SK-N-SH (cell line): ENCODE results near the gene FSIP2. TPM values are rescaled to one million over a fixed set of nuclear protein-coding genes. Genes with fewer than 3 reads are reported as not detected.

Experiments
- CTCF ChIA-PET: fragments of 300-600, 350-600 bp; formaldehyde crosslinking; extraction: SDS; loops from one replicate; lab custom pipeline; 2021; lab: Yijun Ruan, JAX
- POLR2A ChIA-PET: fragments of 350-600 bp; sonication (Branson Sonifier 250); formaldehyde crosslinking; extraction: SDS; loops from one replicate; lab custom pipeline; 2020; ENCODE audit warnings: antibody characterized with exemption, inconsistent platforms; lab: Yijun Ruan, JAX
- DNase-seq: peaks from one replicate; pipeline ENCODE4 v3.0.0; 2012
- H2AFZ ChIP-seq: fragments of 200-600 bp; sonication (generic); 2 replicates; pipeline ENCODE4 v1.8.1; 2016; ENCODE audit warnings: antibody characterized with exemption, mild to moderate bottlenecking, low read depth
- H3F3A ChIP-seq: fragments of 200-600 bp; sonication (generic); replicated peaks from 2 replicates; pipeline ENCODE3; 2016; ENCODE audit warnings: antibody characterized with exemption, mild to moderate bottlenecking; ENCODE audit not compliant: insufficient read depth
- H3K27ac ChIP-seq, 2 experiments: fragments of 200-500 bp in 1 of 2; fragments of 200-600 bp in 1 of 2; sonication (Bioruptor generic) in 1 of 2; sonication (generic), shearing (Covaris generic) in 1 of 2; 2 replicates each; pipeline versions ENCODE4 v1.5.1 to v1.6.1; 2014 to 2016; ENCODE audit warnings: low read depth in 2 of 2, inconsistent platforms in 1 of 2, low read length in 1 of 2, mild to moderate bottlenecking in 1 of 2, mixed read lengths in 1 of 2
- H3K27me3 ChIP-seq: fragments of 200-600 bp; sonication (generic), shearing (Covaris generic); 2 replicates; pipeline ENCODE4 v1.6.1; 2016; ENCODE audit warnings: mixed run types; ENCODE audit not compliant: insufficient read depth
- H3K36me3 ChIP-seq, 2 experiments: fragments of 200-500 bp in 1 of 2; fragments of 200-600 bp in 1 of 2; sonication (Bioruptor generic) in 1 of 2; sonication (generic) in 1 of 2; replicated peaks in 1 of 2; 2 replicates each; pipeline versions ENCODE3 to v1.5.1; 2014 to 2016; ENCODE audit warnings: low read length in 1 of 2, mild to moderate bottlenecking in 1 of 2; ENCODE audit not compliant: insufficient read depth in 2 of 2, control insufficient read depth in 1 of 2
- H3K4me1 ChIP-seq, 2 experiments: fragments of 200-500 bp in 1 of 2; fragments of 200-600 bp in 1 of 2; sonication (Bioruptor generic) in 1 of 2; sonication (generic), shearing (Covaris generic) in 1 of 2; 2 replicates each; pipeline versions ENCODE4 v1.5.1 to v1.6.1; 2014 to 2016; ENCODE audit warnings: low read depth in 1 of 2, low read length in 1 of 2, mixed run types in 1 of 2; ENCODE audit not compliant: insufficient read depth in 2 of 2, control insufficient read depth in 1 of 2
- H3K4me2 ChIP-seq: fragments of 200-600 bp; sonication (generic), shearing (Covaris generic); 2 replicates; pipeline ENCODE4 v1.6.1; 2017; ENCODE audit warnings: mixed run types
- H3K4me3 ChIP-seq, 2 experiments: fragments of 200-500 bp in 1 of 2; fragments of 200-600 bp in 1 of 2; sonication (Bioruptor generic) in 1 of 2; sonication (generic), shearing (Covaris generic) in 1 of 2; 2 replicates each; pipeline versions ENCODE4 v1.5.1 to v1.8.1; 2014 to 2016; ENCODE audit warnings: low read depth in 2 of 2, inconsistent platforms in 1 of 2, low read length in 1 of 2, mild to moderate bottlenecking in 1 of 2, mixed read lengths in 1 of 2, moderate library complexity in 1 of 2
- H3K79me2 ChIP-seq: fragments of 200-600 bp; sonication (generic); 2 replicates; pipeline ENCODE4 v1.8.1; 2017; ENCODE audit warnings: mild to moderate bottlenecking; ENCODE audit not compliant: insufficient read depth
- H3K9ac ChIP-seq: fragments of 200-600 bp; sonication (generic); 2 replicates; pipeline ENCODE4 v1.6.1; 2017; ENCODE audit warnings: mixed run types
- H3K9me2 ChIP-seq: fragments of 200-600 bp; sonication (generic); 2 replicates; pipeline ENCODE4 v1.6.1; 2017; ENCODE audit warnings: mixed run types
- H3K9me3 ChIP-seq: fragments of 200-600 bp; sonication (generic); 2 replicates; pipeline ENCODE4 v1.6.1; 2017; ENCODE audit warnings: mixed run types, mild to moderate bottlenecking, moderate library complexity
- H4K20me1 ChIP-seq: fragments of 200-600 bp; sonication (generic); 2 replicates; pipeline ENCODE4 v1.6.1; 2017; ENCODE audit warnings: mild to moderate bottlenecking, mixed run types; ENCODE audit not compliant: insufficient read depth
- CHD2 ChIP-seq: fragments of 150-350 bp; IDR thresholded peaks from 2 replicates; pipeline ENCODE4 v1.6.1; 2018; ENCODE audit warnings: low read length; ENCODE audit not compliant: partially characterized antibody
- ELF1 ChIP-seq: IDR thresholded peaks from 2 replicates; pipeline ENCODE4 v1.4.0; 2012
- EP300 ChIP-seq, 2 experiments: IDR thresholded peaks; 2 replicates each; pipeline versions ENCODE4 v1.4.0 to v1.6.1; 2012; ENCODE audit warnings: borderline replicate concordance in 1 of 2, low read depth in 1 of 2, low read length in 1 of 2
- EZH2phosphoT487 ChIP-seq: fragments of 200-600 bp; sonication (generic); IDR thresholded peaks from 2 replicates; pipeline ENCODE4 v1.6.1; 2017; ENCODE audit warnings: low read depth, mixed run types, mild to moderate bottlenecking, antibody characterized with exemption, moderate library complexity, borderline replicate concordance
- FOSL2 ChIP-seq: IDR thresholded peaks from 2 replicates; pipeline ENCODE4 v1.4.0; 2012; ENCODE audit warnings: low read depth, mild to moderate bottlenecking, moderate library complexity, borderline replicate concordance
- GABPA ChIP-seq: IDR thresholded peaks from 2 replicates; pipeline ENCODE4 v1.4.0; 2012; ENCODE audit warnings: low read depth, mild to moderate bottlenecking
- GATA2 ChIP-seq: sonication (generic); formaldehyde crosslinking; IDR thresholded peaks from 2 replicates; pipeline ENCODE4 v1.5.0; 2020; ENCODE audit warnings: mild to moderate bottlenecking, missing genetic modification reagents
- MEF2A ChIP-seq: IDR thresholded peaks from 2 replicates; pipeline ENCODE4 v1.4.0; 2012; ENCODE audit warnings: low read depth, borderline replicate concordance
- MXI1 ChIP-seq: IDR thresholded peaks from 2 replicates; pipeline ENCODE4 v1.6.1; 2012; ENCODE audit warnings: mild to moderate bottlenecking, low read depth, low read length, improper control_type of control experiment
- NFIC ChIP-seq: IDR thresholded peaks from 2 replicates; pipeline ENCODE4 v1.4.0; 2012; ENCODE audit warnings: borderline replicate concordance
- NRF1 ChIP-seq: IDR thresholded peaks from 2 replicates; pipeline ENCODE4 v1.6.1; 2012; ENCODE audit warnings: low read depth, mild to moderate bottlenecking, low read length
- RAD21 ChIP-seq: IDR thresholded peaks from 2 replicates; pipeline ENCODE4 v1.6.1; 2012; ENCODE audit warnings: mild to moderate bottlenecking, low read length
- RCOR1 ChIP-seq: fragments of 150-350 bp; IDR thresholded peaks from 2 replicates; pipeline ENCODE4 v1.6.1; 2017; ENCODE audit warnings: antibody characterized with exemption, low read length
- RXRA ChIP-seq: IDR thresholded peaks from 2 replicates; pipeline ENCODE4 v1.4.0; 2012; ENCODE audit warnings: low read depth, mild to moderate bottlenecking, borderline replicate concordance
- SIN3A ChIP-seq: IDR thresholded peaks from 2 replicates; pipeline ENCODE4 v1.6.1; 2012; ENCODE audit warnings: low read depth, mild to moderate bottlenecking, low read length, moderate library complexity, borderline replicate concordance
- SMC3 ChIP-seq: IDR thresholded peaks from 2 replicates; pipeline ENCODE4 v1.6.1; 2012; ENCODE audit warnings: low read depth, low read length, improper control_type of control experiment
- USF2 ChIP-seq: fragments of 150-350 bp; IDR thresholded peaks from 2 replicates; pipeline ENCODE4 v1.6.1; 2017; ENCODE audit warnings: antibody characterized with exemption, low read length, low read depth, borderline replicate concordance
- YY1 ChIP-seq: IDR thresholded peaks from 2 replicates; pipeline ENCODE4 v1.4.0; 2012; ENCODE audit warnings: low read depth, mild to moderate bottlenecking
- WGBS: methylation state at CpG from one replicate; pipeline ENCODE4 v1.1.6; 2017; ENCODE audit warnings: low lambda C conversion rate; 5-methylcytosine and 5-hydroxymethylcytosine counted together
- polyA plus RNA-seq, 3 experiments: library from polyadenylated mRNA; depleted of rRNA; stranded (reverse); fragments of >200 nt; gene quantifications; 2 replicates each; pipeline ENCODE4 v1.2.3, GENCODE V29; 2012
- TF ChIP-seq, protein P1 (sequence below): IDR thresholded peaks from 2 replicates; pipeline ENCODE4 v1.6.1; 2012; ENCODE audit warnings: mild to moderate bottlenecking, low read depth, low read length, moderate library complexity
- TF ChIP-seq, protein P2 (sequence below): IDR thresholded peaks from 2 replicates; pipeline ENCODE4 v1.4.0; 2012; ENCODE audit warnings: low read depth

The FSIP2 gene
- polyA plus RNA-seq, 1 of the 3 experiments (the other 2 are of a cell fraction): not detected

DNA sequence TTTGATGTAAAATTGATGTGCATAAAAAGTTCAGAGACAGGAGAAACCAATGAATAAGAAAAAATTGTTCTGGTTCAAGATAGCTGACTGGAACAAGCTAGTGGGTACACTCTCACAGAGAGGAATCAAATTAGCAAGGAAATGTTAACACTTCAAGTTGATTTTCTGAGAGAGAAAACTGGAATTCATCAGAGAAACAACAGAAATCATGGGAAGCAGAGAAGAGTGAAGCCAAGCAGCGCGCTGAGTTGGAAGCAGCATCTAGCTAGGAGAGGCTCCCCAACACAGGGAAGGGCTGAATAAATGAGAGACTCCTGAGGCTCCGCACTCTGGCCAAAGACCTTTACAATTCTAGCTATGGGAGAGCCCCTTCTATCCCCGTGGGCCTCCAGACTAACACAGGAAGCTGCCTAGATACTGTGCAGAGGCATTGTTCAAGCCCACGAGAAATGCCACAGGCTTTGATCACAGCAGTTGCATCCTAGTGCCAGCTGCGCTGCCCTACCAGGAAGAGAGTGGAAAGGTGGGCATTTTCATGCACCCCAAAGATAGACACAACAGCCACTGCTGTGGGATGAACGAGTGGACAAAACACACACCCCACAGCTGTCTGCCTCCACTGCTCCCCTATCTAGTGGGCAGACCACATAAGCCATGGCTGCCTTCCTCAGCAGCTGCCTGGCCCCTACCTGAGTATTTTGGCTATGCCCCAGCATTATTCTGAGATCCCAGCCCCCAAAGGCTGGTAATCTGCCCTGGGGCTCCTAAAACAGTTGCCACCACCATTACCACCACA lies 136.7 kb downstream of the FSIP2 start:
- H3K27ac ChIP-seq: no peak overlapping the region
- no peaks in the 10 kb centered on the region for H3K27me3 ChIP-seq
- TF ChIP-seq RXRA: no peak
- H3K9ac ChIP-seq: no peak overlapping the region
- no peaks in the 10 kb centered on the region for H3F3A ChIP-seq
- H3K9me3 ChIP-seq: no peaks in the 10 kb centered on the region
- no peaks in the 10 kb centered on the region for H3K79me2 ChIP-seq
- CTCF ChIA-PET: no interaction called here
- no peaks in the 10 kb centered on the region for H3K4me1 ChIP-seq
- H3K4me2 ChIP-seq: no peak overlapping the region
- H4K20me1 ChIP-seq: no peaks in the 10 kb centered on the region
- no peak overlapping the region for H2AFZ ChIP-seq
- no peaks in the 10 kb centered on the region for H3K9me2 ChIP-seq
- POLR2A ChIA-PET: no interaction called here
- no peak overlapping the region for H3K4me3 ChIP-seq
- no peak for DNase-seq
- no peaks in the 10 kb centered on the region for H3K36me3 ChIP-seq
- 87% methylated on average over 5 of the region's 7 CpGs for WGBS

GRCh38 chr2:185876234-185876633 lies 137.6 kb downstream of the FSIP2 start:
- POLR2A ChIA-PET: no interaction called here
- Histone ChIP-seq H3K27me3 (no peaks in the 10 kb centered on the region), H3K4me2 (no peak overlapping the region), H3K4me1 (no peaks in the 10 kb centered on the region), H3F3A (no peaks in the 10 kb centered on the region), H3K9ac (no peak overlapping the region), H4K20me1 (no peaks in the 10 kb centered on the region), H2AFZ (no peak overlapping the region), H3K36me3 (no peaks in the 10 kb centered on the region), H3K9me3 (no peaks in the 10 kb centered on the region), H3K27ac (no peak overlapping the region), H3K79me2 (no peaks in the 10 kb centered on the region), H3K9me2 (no peaks in the 10 kb centered on the region), H3K4me3 (no peak overlapping the region)
- TF ChIP-seq, protein P1, sequence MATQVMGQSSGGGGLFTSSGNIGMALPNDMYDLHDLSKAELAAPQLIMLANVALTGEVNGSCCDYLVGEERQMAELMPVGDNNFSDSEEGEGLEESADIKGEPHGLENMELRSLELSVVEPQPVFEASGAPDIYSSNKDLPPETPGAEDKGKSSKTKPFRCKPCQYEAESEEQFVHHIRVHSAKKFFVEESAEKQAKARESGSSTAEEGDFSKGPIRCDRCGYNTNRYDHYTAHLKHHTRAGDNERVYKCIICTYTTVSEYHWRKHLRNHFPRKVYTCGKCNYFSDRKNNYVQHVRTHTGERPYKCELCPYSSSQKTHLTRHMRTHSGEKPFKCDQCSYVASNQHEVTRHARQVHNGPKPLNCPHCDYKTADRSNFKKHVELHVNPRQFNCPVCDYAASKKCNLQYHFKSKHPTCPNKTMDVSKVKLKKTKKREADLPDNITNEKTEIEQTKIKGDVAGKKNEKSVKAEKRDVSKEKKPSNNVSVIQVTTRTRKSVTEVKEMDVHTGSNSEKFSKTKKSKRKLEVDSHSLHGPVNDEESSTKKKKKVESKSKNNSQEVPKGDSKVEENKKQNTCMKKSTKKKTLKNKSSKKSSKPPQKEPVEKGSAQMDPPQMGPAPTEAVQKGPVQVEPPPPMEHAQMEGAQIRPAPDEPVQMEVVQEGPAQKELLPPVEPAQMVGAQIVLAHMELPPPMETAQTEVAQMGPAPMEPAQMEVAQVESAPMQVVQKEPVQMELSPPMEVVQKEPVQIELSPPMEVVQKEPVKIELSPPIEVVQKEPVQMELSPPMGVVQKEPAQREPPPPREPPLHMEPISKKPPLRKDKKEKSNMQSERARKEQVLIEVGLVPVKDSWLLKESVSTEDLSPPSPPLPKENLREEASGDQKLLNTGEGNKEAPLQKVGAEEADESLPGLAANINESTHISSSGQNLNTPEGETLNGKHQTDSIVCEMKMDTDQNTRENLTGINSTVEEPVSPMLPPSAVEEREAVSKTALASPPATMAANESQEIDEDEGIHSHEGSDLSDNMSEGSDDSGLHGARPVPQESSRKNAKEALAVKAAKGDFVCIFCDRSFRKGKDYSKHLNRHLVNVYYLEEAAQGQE: no peak
- TF ChIP-seq SMC3: no peak
- TF ChIP-seq, protein P2, sequence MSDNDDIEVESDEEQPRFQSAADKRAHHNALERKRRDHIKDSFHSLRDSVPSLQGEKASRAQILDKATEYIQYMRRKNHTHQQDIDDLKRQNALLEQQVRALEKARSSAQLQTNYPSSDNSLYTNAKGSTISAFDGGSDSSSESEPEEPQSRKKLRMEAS: no peak
- TF ChIP-seq RAD21: no peak
- TF ChIP-seq EP300 (IDR thresholded peaks at IDR 0.05; ENCODE audit: borderline replicate concordance in 1 of 2, low read depth in 1 of 2, low read length in 1 of 2): no peak
- no peak for TF ChIP-seq NFIC
- TF ChIP-seq NRF1: no peak
- no peak for TF ChIP-seq MXI1
- no peak for TF ChIP-seq GABPA
- no peak for TF ChIP-seq USF2
- TF ChIP-seq RCOR1: no peak
- TF ChIP-seq MEF2A: no peak
- no peak for TF ChIP-seq ELF1
- TF ChIP-seq SIN3A: no peak
- no peak for TF ChIP-seq EZH2phosphoT487
- no peak for TF ChIP-seq CHD2
- no peak for TF ChIP-seq GATA2
- TF ChIP-seq YY1: no peak
- no peak for TF ChIP-seq FOSL2
- CTCF ChIA-PET: no interaction called here
- DNase-seq: no peak
- WGBS: no CpG with 5 or more reads among the region's 3 CpGs
